GM12801 (cell line): ENCODE measurements around the gene MAPK8.

Source experiments
- CTCF ChIP-seq: IDR thresholded peaks from one replicate; pipeline ENCODE4 v1.5.1; 2011; ENCODE audit warnings: control low read depth; ENCODE audit not compliant: insufficient read length; ENCODE audit errors: extremely low read depth

MAPK8 gene

GRCh38 chr10:48306870-48307710 is 613 bp downstream of the MAPK8 start:
- no peak for TF ChIP-seq CTCF

- TF ChIP-seq CTCF = no peak
Observed at GRCh38 chr10:48307711-48308018, 1.2 kb downstream of the MAPK8 start.

- no peak for TF ChIP-seq CTCF
Observed at GRCh38 chr10:48309711-48310226, 3.3 kb downstream of the MAPK8 start.

GRCh38 chr10:48314107-48314506 is 7.6 kb downstream of the MAPK8 start:
- no peak for TF ChIP-seq CTCF

GRCh38 chr10:48316236-48316635 is 9.8 kb downstream of the MAPK8 start:
- no peak for TF ChIP-seq CTCF

- no peak for TF ChIP-seq CTCF
Observed at GRCh38 chr10:48317321-48317990, 11.0 kb downstream of the MAPK8 start.

- no peak for TF ChIP-seq CTCF
Observed at GRCh38 chr10:48322017-48322416, 15.5 kb downstream of the MAPK8 start.
